ENCODE data around the gene SIMC1.

SIMC1 gene

DNA sequence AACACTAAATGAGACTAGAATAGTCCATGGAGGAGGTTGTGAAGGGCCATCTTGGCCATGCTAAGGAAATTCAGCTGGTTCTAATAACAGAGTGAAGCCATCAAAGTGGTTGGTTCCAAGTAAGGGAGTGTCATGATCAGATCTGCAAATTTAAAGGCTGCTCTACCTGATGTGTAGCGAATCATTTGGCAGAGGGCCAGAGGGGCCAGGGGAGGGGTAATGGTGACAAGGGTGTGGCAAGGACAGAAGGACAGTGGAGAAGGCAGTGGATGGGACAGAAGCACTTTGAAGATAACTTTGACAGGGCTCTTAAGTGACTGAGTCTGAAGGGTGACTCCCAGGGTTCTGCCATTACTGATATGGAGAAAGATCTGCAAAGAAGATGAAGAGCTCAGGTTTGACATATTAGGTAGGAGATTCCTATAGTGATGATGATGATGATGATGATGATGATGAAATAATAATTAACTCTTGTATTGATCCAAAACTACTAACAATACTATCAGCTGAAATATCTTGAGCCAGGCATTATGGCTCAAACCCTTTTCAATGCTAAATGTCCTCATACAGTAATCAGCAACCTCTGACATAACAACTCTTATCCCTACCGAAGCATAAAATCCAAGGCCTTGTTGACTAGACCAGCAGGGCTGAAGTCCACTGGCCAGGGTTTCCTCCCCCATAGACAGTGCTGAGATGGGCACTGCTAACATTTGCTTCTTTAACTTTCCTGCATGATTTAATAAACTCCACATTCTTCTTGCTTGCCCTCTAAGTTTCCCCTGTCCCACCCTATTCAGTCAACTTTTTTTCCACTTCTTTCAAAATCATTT is 103.3 kb downstream of the SIMC1 start:
- H3K4me3 ChIP-seq (ENCODE audit: low read depth, low read length): no peak overlapping the region
- DNase-seq (ENCODE audit: low read depth): no peak
- TF ChIP-seq, protein P1, sequence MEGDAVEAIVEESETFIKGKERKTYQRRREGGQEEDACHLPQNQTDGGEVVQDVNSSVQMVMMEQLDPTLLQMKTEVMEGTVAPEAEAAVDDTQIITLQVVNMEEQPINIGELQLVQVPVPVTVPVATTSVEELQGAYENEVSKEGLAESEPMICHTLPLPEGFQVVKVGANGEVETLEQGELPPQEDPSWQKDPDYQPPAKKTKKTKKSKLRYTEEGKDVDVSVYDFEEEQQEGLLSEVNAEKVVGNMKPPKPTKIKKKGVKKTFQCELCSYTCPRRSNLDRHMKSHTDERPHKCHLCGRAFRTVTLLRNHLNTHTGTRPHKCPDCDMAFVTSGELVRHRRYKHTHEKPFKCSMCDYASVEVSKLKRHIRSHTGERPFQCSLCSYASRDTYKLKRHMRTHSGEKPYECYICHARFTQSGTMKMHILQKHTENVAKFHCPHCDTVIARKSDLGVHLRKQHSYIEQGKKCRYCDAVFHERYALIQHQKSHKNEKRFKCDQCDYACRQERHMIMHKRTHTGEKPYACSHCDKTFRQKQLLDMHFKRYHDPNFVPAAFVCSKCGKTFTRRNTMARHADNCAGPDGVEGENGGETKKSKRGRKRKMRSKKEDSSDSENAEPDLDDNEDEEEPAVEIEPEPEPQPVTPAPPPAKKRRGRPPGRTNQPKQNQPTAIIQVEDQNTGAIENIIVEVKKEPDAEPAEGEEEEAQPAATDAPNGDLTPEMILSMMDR (IDR thresholded peaks at IDR 0.05; ENCODE audit: low read depth, low read length, missing control alignments): no peak

DNA sequence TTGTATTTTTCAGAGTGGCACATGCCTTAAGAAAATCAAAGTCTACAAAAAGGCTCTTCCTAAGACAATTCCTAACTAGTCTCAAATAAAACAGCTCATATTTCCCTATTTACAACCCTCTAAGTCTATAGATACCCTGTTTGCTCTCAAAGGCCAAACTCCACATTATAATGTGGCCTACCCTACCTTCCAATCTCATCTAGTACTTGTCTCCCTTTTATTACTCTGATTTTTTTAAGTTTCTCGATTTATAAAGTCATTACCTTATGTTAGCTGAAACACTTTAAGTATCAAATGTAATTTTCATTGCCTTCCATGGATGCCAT is 103.9 kb downstream of the SIMC1 start:
- H3K4me3 ChIP-seq (ENCODE audit: low read depth, low read length): no peak overlapping the region
- no peak for DNase-seq (ENCODE audit: low read depth)
- TF ChIP-seq, protein P1 (IDR thresholded peaks at IDR 0.05; ENCODE audit: low read depth, low read length, missing control alignments): no peak

GRCh38 chr5:176342766-176343458 is 104.7 kb downstream of the SIMC1 start:
- TF ChIP-seq, protein P1 (IDR thresholded peaks at IDR 0.05; ENCODE audit: low read depth, low read length, missing control alignments): no peak
- DNase-seq (ENCODE audit: low read depth): no peak

GRCh38 chr5:176350416-176350815 is 112.2 kb downstream of the SIMC1 start:
- no peak for DNase-seq (ENCODE audit: low read depth)
- TF ChIP-seq, protein P1 (IDR thresholded peaks at IDR 0.05; ENCODE audit: low read depth, low read length, missing control alignments): no peak

More at GRCh38 chr5:176342766-176343458, 104.7 kb downstream of the SIMC1 start:
- H3K4me3 ChIP-seq (ENCODE audit: low read depth, low read length): no peak overlapping the region

GRCh38 chr5:176352116-176352878 is 114.1 kb downstream of the SIMC1 start:
- TF ChIP-seq, protein P1 (IDR thresholded peaks at IDR 0.05; ENCODE audit: low read depth, low read length, missing control alignments): no peak
- no peak for DNase-seq (ENCODE audit: low read depth)
- no peak overlapping the region for H3K4me3 ChIP-seq (ENCODE audit: low read depth, low read length)

More at GRCh38 chr5:176350416-176350815, 112.2 kb downstream of the SIMC1 start:
- H3K4me3 ChIP-seq (ENCODE audit: low read depth, low read length): no peak overlapping the region

GRCh38 chr5:176353533-176353932 is 115.3 kb downstream of the SIMC1 start:
- no peak for DNase-seq (ENCODE audit: low read depth)
- H3K4me3 ChIP-seq (ENCODE audit: low read depth, low read length): no peak overlapping the region
- TF ChIP-seq, protein P1 (IDR thresholded peaks at IDR 0.05; ENCODE audit: low read depth, low read length, missing control alignments): no peak

Data from GM12864 (cell line).